GM12878 (cell line): ENCODE results near the gene LIPK. TPM values are rescaled to one million over a fixed set of nuclear protein-coding genes. Genes with fewer than 3 reads are reported as not detected.

Source experiments
- ATAC-seq: fragments of 200-7000 bp; cut with Tn5 transposase; 3 replicates; pipeline ENCODE4 v1.9.1; 2020; ENCODE audit warnings: mild to moderate bottlenecking, moderate library complexity
- BruUV-seq: library from RNA; stranded (reverse); fragments of 400-500 nt; replicated peaks from 2 replicates; lab custom pipeline; 2021; lab: Mats Ljungman, UMichigan
- CTCF ChIA-PET: fragments of 300-600 bp; sonication (Branson Sonifier 250); formaldehyde crosslinking; extraction: SDS; loops from one replicate; lab custom pipeline; 2021; ENCODE audit warnings: inconsistent platforms; lab: Yijun Ruan, JAX
- POLR2A ChIA-PET: fragments of 350-600 bp; formaldehyde crosslinking; extraction: SDS; loops from one replicate; lab custom pipeline; 2021; ENCODE audit warnings: inconsistent platforms; lab: Charles Lee
- RAD21 ChIA-PET: fragments of 300-600 bp; sonication (Branson Sonifier 250); formaldehyde crosslinking; loops from one replicate; lab custom pipeline; 2023; ENCODE audit warnings: antibody characterized with exemption; ENCODE audit not compliant: unreplicated experiment; lab: Charles Lee
- SMC1A ChIA-PET: fragments of 300-600 bp; sonication (Branson Sonifier 250); formaldehyde crosslinking; loops from one replicate; lab custom pipeline; 2023; ENCODE audit not compliant: unreplicated experiment, uncharacterized antibody; lab: Charles Lee
- DNase-seq: peaks from one replicate; pipeline ENCODE4 v3.0.0-alpha.2; 2011; ENCODE audit warnings: low read depth, low spot score
- FAIRE-seq: peaks from 3 replicates; lab custom pipeline; 2011; peaks lifted over from hg19 to GRCh38; lab: Jason Lieb, UNC
- H2AFZ ChIP-seq: 2 replicates; pipeline ENCODE4 v1.6.0; 2011; ENCODE audit warnings: low read depth, low read length, control low read depth; ENCODE audit not compliant: control insufficient read depth
- H3K27ac ChIP-seq: 2 replicates; pipeline ENCODE4 v1.5.1; 2011; ENCODE audit warnings: control low read depth; ENCODE audit not compliant: control insufficient read depth, insufficient read depth
- H3K27me3 ChIP-seq, 2 experiments: replicated peaks in 1 of 2; 2 replicates each; pipeline versions ENCODE4 v1.6.0 to v1.6.1; 2011; ENCODE audit warnings: low read length in 1 of 2; ENCODE audit not compliant: control insufficient read depth in 2 of 2, insufficient read depth in 2 of 2
- H3K36me3 ChIP-seq, 2 experiments: 2 replicates each; pipeline ENCODE4 v1.5.1; 2011; ENCODE audit warnings: low read length in 1 of 2; ENCODE audit not compliant: control insufficient read depth in 2 of 2, insufficient read depth in 2 of 2
- H3K4me1 ChIP-seq: 2 replicates; pipeline ENCODE4 v1.6.1; 2011; ENCODE audit warnings: mild to moderate bottlenecking, low read length, moderate library complexity, mixed read lengths; ENCODE audit not compliant: control insufficient read depth, insufficient read depth
- H3K4me2 ChIP-seq: 2 replicates; pipeline ENCODE4 v1.6.0; 2011; ENCODE audit warnings: control low read depth; ENCODE audit not compliant: control insufficient read depth, insufficient read depth
- H3K4me3 ChIP-seq: fragments of 200-600 bp; sonication (generic); 2 replicates; pipeline ENCODE4 v1.5.1; 2016
- H3K79me2 ChIP-seq: 2 replicates; pipeline ENCODE4 v1.6.0; 2011; ENCODE audit warnings: low read length; ENCODE audit not compliant: control insufficient read depth, insufficient read depth
- H3K9ac ChIP-seq: 2 replicates; pipeline ENCODE4 v1.8.0; 2011; ENCODE audit warnings: low read length, control low read depth, mixed read lengths; ENCODE audit not compliant: control insufficient read depth, insufficient read depth
- H3K9me3 ChIP-seq: replicated peaks from 3 replicates; pipeline ENCODE4 v1.5.1; 2011; ENCODE audit warnings: mild to moderate bottlenecking, low read length; ENCODE audit not compliant: control insufficient read depth, insufficient read depth
- H4K20me1 ChIP-seq: 2 replicates; pipeline ENCODE4 v1.6.0; 2011; ENCODE audit not compliant: control insufficient read depth, insufficient read depth
- BHLHE40 ChIP-seq, 2 experiments: fragments of 450-650 bp in 1 of 2; IDR thresholded peaks; 2 replicates each; pipeline ENCODE4 v1.6.1; 2011 to 2017; ENCODE audit warnings: low read depth in 2 of 2, borderline replicate concordance in 1 of 2, improper control_type of control experiment in 1 of 2, low read length in 1 of 2, mild to moderate bottlenecking in 1 of 2
- CHD2 ChIP-seq: IDR thresholded peaks from 2 replicates; pipeline ENCODE4 v1.6.1; 2011; ENCODE audit warnings: low read depth, low read length, improper control_type of control experiment, borderline replicate concordance
- CUX1 ChIP-seq: IDR thresholded peaks from 2 replicates; pipeline ENCODE4 v1.6.1; 2012; ENCODE audit warnings: improper control_type of control experiment, low read depth, low read length; ENCODE audit not compliant: insufficient replicate concordance
- E2F4 ChIP-seq: IDR thresholded peaks from 2 replicates; pipeline ENCODE4 v1.6.1; 2012; ENCODE audit warnings: low read depth, low read length, improper control_type of control experiment
- FOXK2 ChIP-seq: fragments of 450-650 bp; IDR thresholded peaks from 2 replicates; pipeline ENCODE4 v1.6.1; 2017; ENCODE audit warnings: mild to moderate bottlenecking, moderate library complexity
- FOXM1 ChIP-seq: IDR thresholded peaks from 2 replicates; pipeline ENCODE4 v1.6.1; 2012; ENCODE audit warnings: low read depth, mild to moderate bottlenecking, inconsistent platforms, low read length, moderate library complexity
- MEF2B ChIP-seq: fragments of 450-650 bp; IDR thresholded peaks from 2 replicates; pipeline ENCODE4 v1.6.1; 2018; ENCODE audit warnings: mild to moderate bottlenecking, moderate library complexity; ENCODE audit not compliant: partially characterized antibody, poor library complexity, severe bottlenecking
- NFIC ChIP-seq: IDR thresholded peaks from 2 replicates; pipeline ENCODE4 v1.6.1; 2012; ENCODE audit warnings: low read depth, mild to moderate bottlenecking, inconsistent platforms, low read length, moderate library complexity
- NR2C1 ChIP-seq: fragments of 450-650 bp; IDR thresholded peaks from 2 replicates; pipeline ENCODE4 v1.6.1; 2017; ENCODE audit warnings: antibody characterized with exemption, mild to moderate bottlenecking, moderate library complexity
- NR2C2 ChIP-seq: IDR thresholded peaks from 2 replicates; pipeline ENCODE4 v1.6.1; 2011; ENCODE audit warnings: borderline replicate concordance, low read depth; ENCODE audit not compliant: control insufficient read depth, insufficient read length
- NR2F1 ChIP-seq: fragments of 450-650 bp; conservative IDR thresholded peaks from 2 replicates; pipeline ENCODE4 v1.6.1; 2017; ENCODE audit warnings: mild to moderate bottlenecking
- PAX5 ChIP-seq: IDR thresholded peaks from 2 replicates; pipeline ENCODE4 v1.6.1; 2011; ENCODE audit warnings: low read depth, low read length, borderline replicate concordance
- PAX8 ChIP-seq: fragments of 450-650 bp; IDR thresholded peaks from 2 replicates; pipeline ENCODE4 v1.6.1; 2017; ENCODE audit warnings: mild to moderate bottlenecking, moderate library complexity
- TBL1XR1 ChIP-seq: IDR thresholded peaks from 2 replicates; pipeline ENCODE4 v1.6.1; 2012; ENCODE audit warnings: low read depth, low read length, improper control_type of control experiment
- TCF7 ChIP-seq: IDR thresholded peaks from 2 replicates; pipeline ENCODE4 v1.6.1; 2014; ENCODE audit warnings: antibody characterized with exemption, borderline replicate concordance
- ZBED1 ChIP-seq: IDR thresholded peaks from 2 replicates; pipeline ENCODE4 v1.6.1; 2016; ENCODE audit warnings: borderline replicate concordance
- WGBS: methylation state at CpG from one replicate; pipeline ENCODE4 v1.1.6; 2016; ENCODE audit warnings: low lambda C conversion rate; ENCODE audit not compliant: insufficient replicate concordance, insufficient coverage; ENCODE audit errors: missing lambda C conversion rate; 5-methylcytosine and 5-hydroxymethylcytosine counted together
- in situ Hi-C: fragments of 300-500 bp; cut with MboI; formaldehyde crosslinking; loops from 9 replicates; pipeline ENCODE4 v1.14.3; 2018; ENCODE audit warnings: mixed read lengths
- intact Hi-C: fragments of 100-400 bp; cut with micrococcal nuclease; formaldehyde crosslinking; loops from one replicate; pipeline ENCODE4 v1.14.2; 2022; ENCODE audit not compliant: unreplicated experiment
- polyA plus RNA-seq, 11 experiments: library from polyadenylated mRNA; depleted of rRNA in 4 of 11; unstranded in 6 of 11; stranded (reverse) in 5 of 11; fragments of >200 nt; fragmentation: Nextera tagmentation in 4 of 11; fragmentation: Illumina TruSeq in 1 of 11; extraction: Ambion mirVana in 4 of 11; extraction: Trizol in 1 of 11; gene quantifications; 1 replicate in 1 of 11; 2 replicates in 10 of 11; pipeline versions ENCODE4 v1.2.1 to v1.2.3, GENCODE V29; 2011 to 2016; ENCODE audit warnings: inconsistent platforms in 2 of 11, missing spikeins in 2 of 11, low read depth in 1 of 11
- total RNA-seq, 4 experiments: library from RNA; depleted of rRNA in 3 of 4; stranded (reverse); fragments of >200 nt in 3 of 4; fragmentation: Illumina TruSeq in 1 of 4; extraction: Trizol in 1 of 4; gene quantifications; 2 replicates each; pipeline versions ENCODE4 v1.2.1 to v1.2.3, GENCODE V29; 2013 to 2021

The LIPK gene
- total and polyA plus RNA-seq, 10 of the 15 experiments (the other 5 are each of a cell fraction or from before 2014, with no cell fraction given), result not detected

GRCh38 chr10:88733215-88733614 lies 27.2 kb downstream of the LIPK start:
- H3K4me2 ChIP-seq, result peak overlapping the region; percentile 66

More at GRCh38 chr10:88733215-88733614, 27.2 kb downstream of the LIPK start:
- Histone ChIP-seq H3K4me1 (peaks cover 8% of the 10 kb centered on the region), H3K27me3 (no peaks in the 10 kb centered on the region; a peak in 1 of 4 replicates), H3K9ac (no peak overlapping the region), H4K20me1 (no peaks in the 10 kb centered on the region), H3K36me3 (no peaks in the 10 kb centered on the region), H3K9me3 (no peaks in the 10 kb centered on the region), H3K27ac (no peak overlapping the region), H3K4me3 (no peak overlapping the region), H3K79me2 (no peaks in the 10 kb centered on the region), H2AFZ (no peak overlapping the region)
- WGBS, result 3% methylated on average over 2 of the region's 2 CpGs
- POLR2A ChIA-PET, result interaction anchor here (1.1 kb wide), 1 partner anchor 27 kb away, joined by 3 read pairs; the partner anchor contains the start of gene LIPN
- SMC1A ChIA-PET, result interaction anchor here (0.6 to 3.6 kb wide), 9 partner anchors 14 to 89 kb away, joined by 3 to 16 read pairs (median 4); no protein-coding TSS in a partner anchor
- ATAC-seq (peak; percentile 78), DNase-seq (no peak), FAIRE-seq (peak; percentile 23)
- CTCF ChIA-PET, result interaction anchor here (0.9 to 2.1 kb wide), 6 partner anchors 13 to 198 kb away, joined by 3 to 9 read pairs (median 4); partner anchors contain the start of gene RNLS
- no TSS peak for BruUV-seq
- intact Hi-C loops, result no loop called here
- in situ Hi-C loops, result no loop called here
- RAD21 ChIA-PET, result interaction anchor here (1.0 to 1.6 kb wide), 4 partner anchors 27 to 77 kb away, joined by 3 to 8 read pairs (median 4); partner anchors contain the start of gene LIPN
- peak; percentile 36 for TF ChIP-seq CUX1
- TF ChIP-seq NR2C1, result no peak
- TF ChIP-seq BHLHE40 (IDR thresholded peaks at IDR 0.05; ENCODE audit: borderline replicate concordance in 1 of 2, low read depth in 2 of 2, low read length in 1 of 2), result no peak
- peak; percentile 77 for TF ChIP-seq PAX5
- TF ChIP-seq TBL1XR1, result no peak
- peak; percentile 80 for TF ChIP-seq MEF2B
- no peak for TF ChIP-seq NR2F1
- TF ChIP-seq FOXM1, result no peak
- no peak for TF ChIP-seq ZBED1
- no peak for TF ChIP-seq CHD2
- peak; percentile 95 for TF ChIP-seq PAX8
- no peak for TF ChIP-seq TCF7
- no peak for TF ChIP-seq NFIC
- no peak for TF ChIP-seq NR2C2
- TF ChIP-seq FOXK2, result no peak
- TF ChIP-seq E2F4, result no peak
